Neural cell (in vitro differentiated cells): ENCODE results near the gene DPF3. TPM values are rescaled to one million over a fixed set of nuclear protein-coding genes. Genes with fewer than 3 reads are reported as not detected.

Experiments
- H2AFZ ChIP-seq: fragments of 200-600, 300-800 bp; sonication (generic), shearing (Covaris generic); 2 replicates; pipeline ENCODE4 v1.6.0; 2014; ENCODE audit warnings: low read depth, mild to moderate bottlenecking, antibody characterized with exemption, low read length, moderate library complexity
- H3F3A ChIP-seq: fragments of 200-600 bp; shearing (Covaris generic); 2 replicates; pipeline ENCODE4 v1.6.1; 2016; ENCODE audit warnings: mild to moderate bottlenecking, moderate library complexity, mixed read lengths, antibody characterized with exemption, low read length; ENCODE audit not compliant: insufficient read depth, poor library complexity, severe bottlenecking
- H3K27ac ChIP-seq: fragments of 200-600, 300-800 bp; sonication (generic), shearing (Covaris generic); 2 replicates; pipeline ENCODE4 v1.5.1; 2014; ENCODE audit warnings: mild to moderate bottlenecking, low read length, moderate library complexity
- H3K27me3 ChIP-seq: fragments of 300-800, 200-600 bp; sonication (generic), shearing (Covaris generic); 2 replicates; pipeline ENCODE4 v1.6.0; 2014; ENCODE audit warnings: mild to moderate bottlenecking, low read depth, low read length, moderate library complexity; ENCODE audit not compliant: insufficient read depth
- H3K36me3 ChIP-seq: fragments of 300-800, 200-600 bp; sonication (generic), shearing (Covaris generic); 2 replicates; pipeline ENCODE4 v1.5.1; 2014; ENCODE audit warnings: mild to moderate bottlenecking, antibody characterized with exemption, low read length, moderate library complexity; ENCODE audit not compliant: insufficient read depth
- H3K4me2 ChIP-seq: fragments of 300-800, 200-600 bp; sonication (generic), shearing (Covaris generic); 2 replicates; pipeline ENCODE4 v1.6.0; 2014; ENCODE audit warnings: mild to moderate bottlenecking, low read length
- H3K4me3 ChIP-seq: fragments of 300-800, 200-600 bp; sonication (generic), shearing (Covaris generic); 2 replicates; pipeline ENCODE4 v1.5.1; 2014; ENCODE audit warnings: mild to moderate bottlenecking, low read length, moderate library complexity
- H3K79me2 ChIP-seq: fragments of 200-600 bp; shearing (Covaris generic); replicated peaks from 2 replicates; pipeline ENCODE4 v1.6.0; 2014; ENCODE audit warnings: mild to moderate bottlenecking, low read length, moderate library complexity; ENCODE audit not compliant: insufficient read depth
- H3K9ac ChIP-seq: fragments of 300-800, 200-600 bp; sonication (generic), shearing (Covaris generic); 2 replicates; pipeline ENCODE4 v1.6.1; 2016; ENCODE audit warnings: mild to moderate bottlenecking, low read length, mixed read lengths
- H3K9me2 ChIP-seq: fragments of 200-600 bp; shearing (Covaris generic); 2 replicates; pipeline ENCODE4 v1.6.1; 2016; ENCODE audit warnings: mild to moderate bottlenecking, low read length, mixed read lengths; ENCODE audit not compliant: insufficient read depth
- H3K9me3 ChIP-seq: fragments of 200-600, 300-800 bp; sonication (generic), shearing (Covaris generic); 2 replicates; pipeline ENCODE4 v1.6.1; 2016; ENCODE audit warnings: mild to moderate bottlenecking, mixed run types, low read length, moderate library complexity, mixed read lengths
- H4K20me1 ChIP-seq: fragments of 200-600 bp; shearing (Covaris generic); 2 replicates; pipeline ENCODE4 v1.6.1; 2016; ENCODE audit warnings: mild to moderate bottlenecking, mixed run types; ENCODE audit not compliant: insufficient read depth
- EP300 ChIP-seq: fragments of 450-650 bp; conservative IDR thresholded peaks from 2 replicates; pipeline ENCODE4 v1.6.1; 2014; ENCODE audit warnings: antibody characterized with exemption, mild to moderate bottlenecking, moderate library complexity; ENCODE audit not compliant: poor library complexity, severe bottlenecking
- EZH2 ChIP-seq: fragments of 200-600, 300-800 bp; shearing (Covaris generic), sonication (generic); IDR thresholded peaks from 2 replicates; pipeline ENCODE4 v1.6.1; 2014; ENCODE audit warnings: antibody characterized with exemption, low read length, borderline replicate concordance, mild to moderate bottlenecking; ENCODE audit not compliant: insufficient read depth, poor library complexity, severe bottlenecking
- MXI1 ChIP-seq: fragments of 450-650 bp; conservative IDR thresholded peaks from 2 replicates; pipeline ENCODE4 v1.6.1; 2014; ENCODE audit warnings: antibody characterized with exemption, mild to moderate bottlenecking; ENCODE audit not compliant: poor library complexity, severe bottlenecking
- POLR2AphosphoS5 ChIP-seq: IDR thresholded peaks from 2 replicates; pipeline ENCODE4 v1.6.1; 2012
- RAD21 ChIP-seq: fragments of 450-650 bp; conservative IDR thresholded peaks from 2 replicates; pipeline ENCODE4 v1.6.1; 2014; ENCODE audit warnings: antibody characterized with exemption, mild to moderate bottlenecking, moderate library complexity
- SMC3 ChIP-seq: fragments of 450-650 bp; conservative IDR thresholded peaks from 2 replicates; pipeline ENCODE4 v1.6.1; 2014; ENCODE audit warnings: antibody characterized with exemption, mild to moderate bottlenecking, moderate library complexity; ENCODE audit not compliant: poor library complexity
- TAF1 ChIP-seq: IDR thresholded peaks from 2 replicates; pipeline ENCODE4 v1.6.1; 2012; ENCODE audit warnings: low read depth
- polyA plus RNA-seq: library from polyadenylated mRNA; depleted of rRNA; stranded (reverse); fragments of >200 nt; gene quantifications from 2 replicates; pipeline ENCODE4 v1.2.3, GENCODE V29; 2014
- TF ChIP-seq, protein P1 (sequence below): IDR thresholded peaks from 2 replicates; pipeline ENCODE4 v1.6.1; 2012; ENCODE audit warnings: borderline replicate concordance
- TF ChIP-seq, protein P2 (sequence below): fragments of 450-650 bp; IDR thresholded peaks from 2 replicates; pipeline ENCODE4 v1.5.1; 2014; ENCODE audit warnings: antibody characterized with exemption, mild to moderate bottlenecking, moderate library complexity; ENCODE audit not compliant: poor library complexity, severe bottlenecking

Gene DPF3
- polyA plus RNA-seq, 1 donor from 2014 or later: 2.9 TPM

DNA sequence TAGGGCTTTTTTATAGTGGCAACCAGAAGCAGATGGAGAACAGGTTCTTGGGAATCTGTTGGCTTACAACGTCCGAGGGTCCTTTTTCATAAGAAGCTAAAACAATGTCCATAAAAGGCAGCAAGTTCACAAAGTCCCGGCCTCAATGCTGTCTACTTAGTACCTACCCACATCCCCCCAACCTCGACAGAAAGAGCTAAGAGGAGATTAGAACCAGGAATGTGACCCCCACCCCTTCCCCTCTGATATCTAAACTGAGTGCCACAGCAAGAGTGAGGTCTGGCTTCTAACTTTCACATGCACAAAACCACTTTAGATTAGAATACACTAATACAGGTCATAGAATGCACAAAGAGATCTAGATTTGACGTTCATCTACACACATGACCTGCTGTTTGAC lies 4.5 kb downstream of the DPF3 start:
- Histone ChIP-seq H4K20me1 (no peaks in the 10 kb centered on the region), H3K27ac (no peak overlapping the region), H3K9me2 (no peaks in the 10 kb centered on the region), H2AFZ (no peak overlapping the region), H3K9me3 (no peaks in the 10 kb centered on the region), H3F3A (no peaks in the 10 kb centered on the region), H3K9ac (no peak overlapping the region), H3K36me3 (no peaks in the 10 kb centered on the region), H3K4me2 (no peak overlapping the region), H3K27me3 (peaks cover 41% of the 10 kb centered on the region), H3K4me3 (no peak overlapping the region), H3K79me2 (peaks cover 11% of the 10 kb centered on the region)
- TF ChIP-seq POLR2AphosphoS5 (no peak), SMC3 (no peak), EP300 (no peak), EZH2 (no peak), RAD21 (no peak), MXI1 (no peak), TAF1 (no peak)
- TF ChIP-seq, protein P1, sequence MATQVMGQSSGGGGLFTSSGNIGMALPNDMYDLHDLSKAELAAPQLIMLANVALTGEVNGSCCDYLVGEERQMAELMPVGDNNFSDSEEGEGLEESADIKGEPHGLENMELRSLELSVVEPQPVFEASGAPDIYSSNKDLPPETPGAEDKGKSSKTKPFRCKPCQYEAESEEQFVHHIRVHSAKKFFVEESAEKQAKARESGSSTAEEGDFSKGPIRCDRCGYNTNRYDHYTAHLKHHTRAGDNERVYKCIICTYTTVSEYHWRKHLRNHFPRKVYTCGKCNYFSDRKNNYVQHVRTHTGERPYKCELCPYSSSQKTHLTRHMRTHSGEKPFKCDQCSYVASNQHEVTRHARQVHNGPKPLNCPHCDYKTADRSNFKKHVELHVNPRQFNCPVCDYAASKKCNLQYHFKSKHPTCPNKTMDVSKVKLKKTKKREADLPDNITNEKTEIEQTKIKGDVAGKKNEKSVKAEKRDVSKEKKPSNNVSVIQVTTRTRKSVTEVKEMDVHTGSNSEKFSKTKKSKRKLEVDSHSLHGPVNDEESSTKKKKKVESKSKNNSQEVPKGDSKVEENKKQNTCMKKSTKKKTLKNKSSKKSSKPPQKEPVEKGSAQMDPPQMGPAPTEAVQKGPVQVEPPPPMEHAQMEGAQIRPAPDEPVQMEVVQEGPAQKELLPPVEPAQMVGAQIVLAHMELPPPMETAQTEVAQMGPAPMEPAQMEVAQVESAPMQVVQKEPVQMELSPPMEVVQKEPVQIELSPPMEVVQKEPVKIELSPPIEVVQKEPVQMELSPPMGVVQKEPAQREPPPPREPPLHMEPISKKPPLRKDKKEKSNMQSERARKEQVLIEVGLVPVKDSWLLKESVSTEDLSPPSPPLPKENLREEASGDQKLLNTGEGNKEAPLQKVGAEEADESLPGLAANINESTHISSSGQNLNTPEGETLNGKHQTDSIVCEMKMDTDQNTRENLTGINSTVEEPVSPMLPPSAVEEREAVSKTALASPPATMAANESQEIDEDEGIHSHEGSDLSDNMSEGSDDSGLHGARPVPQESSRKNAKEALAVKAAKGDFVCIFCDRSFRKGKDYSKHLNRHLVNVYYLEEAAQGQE: no peak
- TF ChIP-seq, protein P2, sequence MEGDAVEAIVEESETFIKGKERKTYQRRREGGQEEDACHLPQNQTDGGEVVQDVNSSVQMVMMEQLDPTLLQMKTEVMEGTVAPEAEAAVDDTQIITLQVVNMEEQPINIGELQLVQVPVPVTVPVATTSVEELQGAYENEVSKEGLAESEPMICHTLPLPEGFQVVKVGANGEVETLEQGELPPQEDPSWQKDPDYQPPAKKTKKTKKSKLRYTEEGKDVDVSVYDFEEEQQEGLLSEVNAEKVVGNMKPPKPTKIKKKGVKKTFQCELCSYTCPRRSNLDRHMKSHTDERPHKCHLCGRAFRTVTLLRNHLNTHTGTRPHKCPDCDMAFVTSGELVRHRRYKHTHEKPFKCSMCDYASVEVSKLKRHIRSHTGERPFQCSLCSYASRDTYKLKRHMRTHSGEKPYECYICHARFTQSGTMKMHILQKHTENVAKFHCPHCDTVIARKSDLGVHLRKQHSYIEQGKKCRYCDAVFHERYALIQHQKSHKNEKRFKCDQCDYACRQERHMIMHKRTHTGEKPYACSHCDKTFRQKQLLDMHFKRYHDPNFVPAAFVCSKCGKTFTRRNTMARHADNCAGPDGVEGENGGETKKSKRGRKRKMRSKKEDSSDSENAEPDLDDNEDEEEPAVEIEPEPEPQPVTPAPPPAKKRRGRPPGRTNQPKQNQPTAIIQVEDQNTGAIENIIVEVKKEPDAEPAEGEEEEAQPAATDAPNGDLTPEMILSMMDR: no peak

DNA sequence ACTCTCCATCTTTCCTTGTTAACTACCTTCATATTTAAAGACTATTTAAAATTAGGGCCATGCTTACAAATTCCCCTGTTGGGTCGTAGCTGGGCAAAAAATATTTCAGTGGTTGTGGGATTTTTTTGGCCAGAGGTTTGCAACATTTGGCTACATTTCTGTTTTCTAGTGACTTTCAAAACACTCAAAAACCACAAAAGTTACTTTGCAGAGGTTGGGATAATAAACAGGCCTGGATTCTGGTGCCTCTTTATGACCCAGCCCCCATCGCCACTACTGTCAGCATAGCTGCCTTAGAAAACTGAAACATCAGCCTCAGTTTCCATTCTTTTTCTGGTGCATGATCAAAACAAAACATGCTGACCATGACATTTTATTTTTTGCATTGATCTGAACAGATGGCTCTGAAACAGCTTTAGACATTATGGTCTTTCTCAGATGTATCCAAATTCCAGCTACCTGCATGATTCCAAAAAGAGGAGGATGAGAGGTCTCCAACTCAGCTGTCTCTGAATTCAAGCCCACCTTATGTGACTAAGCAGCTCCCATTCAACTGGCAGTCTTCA lies 5.2 kb downstream of the DPF3 start:
- no peak overlapping the region for H3K4me2 ChIP-seq
- peaks cover 11% of the 10 kb centered on the region for H3K79me2 ChIP-seq

More for the DNA sequence above, 5.2 kb downstream of the DPF3 start:
- Histone ChIP-seq H3K4me3 (no peak overlapping the region), H2AFZ (no peak overlapping the region), H4K20me1 (no peaks in the 10 kb centered on the region), H3K9me2 (no peaks in the 10 kb centered on the region), H3K9ac (no peak overlapping the region), H3F3A (no peaks in the 10 kb centered on the region), H3K36me3 (no peaks in the 10 kb centered on the region), H3K27ac (no peak overlapping the region), H3K9me3 (no peaks in the 10 kb centered on the region), H3K27me3 (peaks cover 38% of the 10 kb centered on the region)
- TF ChIP-seq RAD21 (no peak), EP300 (no peak), POLR2AphosphoS5 (no peak), MXI1 (no peak), SMC3 (no peak), TAF1 (no peak), EZH2 (no peak)
- TF ChIP-seq, protein P1: no peak
- TF ChIP-seq, protein P2: no peak
